ENCODE data around the gene HERPUD2.
"Not testable (repeated sequence)": the region's sequence is repeated elsewhere in the genome, so short reads cannot be mapped to it uniquely, and the experiment has no call there.

Gene HERPUD2

GRCh38 chr7:35712563-35713226 lies 17.8 kb upstream of the HERPUD2 start:
- no peak for DNase-seq

DNA sequence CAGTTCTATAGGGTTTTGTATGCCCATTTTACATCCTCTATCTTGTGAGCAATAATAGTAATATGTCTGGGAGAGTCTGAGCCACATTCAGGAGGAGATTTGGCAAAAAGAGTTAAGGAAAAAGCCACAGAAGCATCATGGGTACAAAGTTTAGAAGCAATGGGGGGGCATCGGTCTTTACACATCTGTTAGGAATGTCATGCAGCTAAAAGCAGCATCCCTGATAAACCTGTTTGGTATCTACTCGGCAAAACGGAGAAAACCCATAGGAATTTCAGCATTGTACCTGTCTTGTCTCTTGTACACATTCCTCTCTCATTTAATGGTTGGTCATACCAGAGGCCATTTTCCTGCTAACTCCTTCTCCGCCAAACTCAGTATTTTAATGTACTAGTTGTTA lies 12.5 kb upstream of the HERPUD2 start:
- no peak for DNase-seq

DNA sequence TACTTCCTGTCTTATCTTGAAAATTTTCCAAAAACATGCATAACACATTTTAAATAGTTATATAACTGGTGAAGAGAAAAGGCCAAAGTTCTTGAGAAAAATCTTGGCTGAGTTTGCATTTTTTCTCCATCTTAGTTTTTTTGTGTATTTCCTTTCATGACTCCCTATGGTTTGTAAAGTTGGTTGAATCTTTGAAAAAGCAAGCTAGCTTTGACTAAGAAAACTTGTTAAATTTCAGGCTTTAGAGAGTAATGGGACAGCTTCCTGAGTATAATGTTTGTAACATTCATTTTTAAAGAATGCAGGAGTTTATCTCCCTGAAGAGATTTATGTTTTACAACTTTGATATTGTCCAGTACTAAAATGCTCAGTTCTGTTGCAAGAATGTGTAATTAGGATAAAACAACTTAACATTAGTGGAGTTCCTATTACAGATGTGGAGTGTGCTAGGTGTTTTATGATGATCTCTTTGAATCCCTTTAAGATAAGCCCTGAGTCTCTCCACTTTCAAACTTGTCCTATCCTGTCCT lies 11.1 kb upstream of the HERPUD2 start:
- DNase-seq, result no peak

DNA sequence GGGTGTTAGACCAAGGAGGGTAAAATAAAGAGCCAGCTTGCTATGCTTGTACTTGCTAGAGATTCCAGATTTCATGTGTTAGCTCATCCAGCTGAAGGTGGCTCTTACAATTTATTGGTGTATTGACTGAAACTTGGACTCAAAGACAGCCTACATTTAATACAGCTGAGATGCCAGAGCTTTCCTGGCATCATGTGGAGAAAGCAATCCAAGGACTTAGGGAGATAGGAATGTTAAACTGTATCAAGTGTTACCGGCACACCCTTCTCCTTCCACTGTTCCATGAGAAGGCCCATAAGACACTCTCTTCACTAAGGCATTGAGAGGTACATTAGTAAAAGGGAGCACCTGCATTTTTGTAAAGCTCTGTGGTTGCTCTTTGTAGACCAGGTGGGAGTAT lies 9.3 kb upstream of the HERPUD2 start:
- DNase-seq, result no peak

GRCh38 chr7:35702541-35702940 lies 7.6 kb upstream of the HERPUD2 start:
- DNase-seq, result no peak

DNA sequence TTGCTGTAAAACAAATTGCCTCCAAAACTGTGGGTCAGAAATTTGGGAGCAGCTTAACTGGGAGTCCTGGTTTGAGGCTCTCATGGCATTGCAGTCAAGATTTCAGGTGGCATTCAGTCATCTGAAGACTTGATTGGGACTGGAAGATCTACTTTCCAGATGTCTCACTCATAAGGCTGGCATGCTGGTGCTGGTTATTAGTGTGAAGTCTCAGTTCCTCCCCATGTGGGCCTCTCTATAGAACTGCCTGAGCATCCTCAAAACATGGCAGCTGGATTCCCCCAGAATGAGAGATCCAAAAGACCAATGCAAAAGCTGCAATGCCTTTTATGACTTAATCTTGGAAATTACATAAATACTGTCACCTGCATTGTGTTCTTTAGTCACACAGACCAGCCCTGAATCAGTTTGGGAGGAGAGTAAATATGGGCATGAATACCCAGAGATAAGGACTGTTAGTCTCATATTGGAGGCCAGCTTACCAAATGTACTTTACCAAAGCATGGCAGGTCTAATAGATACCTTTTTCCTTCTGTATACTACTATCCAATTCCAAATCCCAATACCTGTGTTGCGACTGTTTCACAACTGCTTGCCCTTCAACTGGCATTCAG lies 6.5 kb upstream of the HERPUD2 start:
- no peak for DNase-seq

GRCh38 chr7:35700865-35701264 lies 5.9 kb upstream of the HERPUD2 start:
- no peak for DNase-seq

DNA sequence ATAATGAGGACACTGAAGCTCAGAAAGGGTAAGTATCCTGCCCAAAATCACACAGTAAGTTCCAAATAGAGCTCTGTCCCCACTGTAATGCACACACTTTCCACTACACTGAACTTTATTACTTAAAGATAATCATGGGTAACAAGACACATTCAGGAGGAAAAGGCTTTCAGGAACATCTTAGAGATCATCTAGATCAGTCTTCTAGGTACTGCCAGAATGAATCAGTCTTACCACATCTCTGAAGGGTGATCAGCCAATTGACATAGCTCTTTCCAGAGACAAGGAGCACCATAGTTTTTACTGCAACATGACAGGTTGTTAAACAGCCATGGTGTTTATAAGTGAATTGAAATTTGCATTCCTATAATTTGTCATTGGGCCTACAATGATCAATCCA lies 5.4 kb upstream of the HERPUD2 start:
- no peak for DNase-seq

DNA sequence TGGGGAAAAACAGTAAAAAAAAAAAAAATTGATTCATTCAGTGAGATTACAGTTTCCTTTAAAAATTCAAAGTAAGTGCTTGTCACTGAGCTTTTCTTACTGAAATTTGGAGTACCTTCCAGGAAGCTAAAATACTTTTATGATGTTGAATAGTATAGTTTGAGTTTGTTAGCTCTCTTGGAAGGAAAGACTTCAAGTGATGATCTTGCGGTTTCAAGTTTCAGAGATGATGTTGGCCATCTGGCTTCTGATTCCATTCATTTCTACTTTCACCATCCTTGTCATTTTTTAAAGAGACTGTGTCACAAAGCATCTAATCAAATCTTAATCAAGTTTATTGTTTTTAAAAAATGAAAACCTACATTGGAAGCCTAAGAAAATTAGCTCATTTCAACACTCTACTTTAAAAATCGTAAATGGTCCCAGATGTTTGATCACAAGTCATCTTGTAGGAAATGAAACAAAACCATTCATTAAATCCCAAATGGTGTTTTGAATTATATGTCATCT lies 4.9 kb upstream of the HERPUD2 start:
- no peak for DNase-seq

DNA sequence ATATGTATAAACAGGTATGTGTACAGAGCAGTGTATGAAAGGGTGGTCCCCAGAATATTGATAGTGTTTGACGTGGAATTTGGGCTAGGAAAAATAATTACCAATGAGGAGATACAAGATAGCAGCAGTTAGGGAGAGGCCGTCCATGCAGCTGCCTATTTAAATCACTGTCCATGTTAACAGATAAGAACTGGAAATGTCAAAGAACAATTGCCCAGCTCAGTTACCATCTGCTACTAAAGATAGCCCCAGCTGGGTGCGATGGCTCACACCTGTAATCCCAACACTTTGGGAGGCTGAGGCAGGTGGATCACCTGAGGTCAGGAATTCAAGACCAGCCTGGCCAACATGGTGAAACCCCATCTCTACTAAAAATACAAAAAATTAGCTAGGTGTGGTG lies 3.4 kb upstream of the HERPUD2 start:
- DNase-seq, result not testable (repeated sequence)

- DNase-seq, result no peak
These were observed 2.7 kb upstream of the HERPUD2 start for GRCh38 chr7:35697414-35698175.

GRCh38 chr7:35695987-35696386 lies 1.1 kb upstream of the HERPUD2 start:
- no peak for DNase-seq

DNA sequence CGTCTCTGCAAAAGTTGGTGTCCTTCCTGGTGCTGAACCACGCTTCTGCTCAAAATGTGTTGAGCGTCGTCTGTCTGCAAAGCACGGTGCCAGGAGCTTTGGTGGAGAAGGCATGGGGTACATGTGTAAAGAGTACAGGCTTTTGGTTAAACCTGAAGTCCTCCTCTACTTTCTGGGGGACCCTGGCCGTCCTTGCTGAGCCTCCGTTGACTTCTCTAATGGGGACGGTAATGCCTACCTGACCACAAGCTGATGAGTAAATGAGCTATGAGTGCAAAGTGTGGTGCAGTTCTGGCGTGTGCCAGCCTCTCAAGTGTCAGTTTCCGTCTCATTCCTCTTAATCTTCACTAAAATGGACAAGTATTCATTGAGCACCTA lies 527 bp upstream of the HERPUD2 start:
- DNase-seq, result peak; percentile 40

GRCh38 chr7:35694161-35694783 lies 663 bp downstream of the HERPUD2 start:
- DNase-seq, result no peak

DNA sequence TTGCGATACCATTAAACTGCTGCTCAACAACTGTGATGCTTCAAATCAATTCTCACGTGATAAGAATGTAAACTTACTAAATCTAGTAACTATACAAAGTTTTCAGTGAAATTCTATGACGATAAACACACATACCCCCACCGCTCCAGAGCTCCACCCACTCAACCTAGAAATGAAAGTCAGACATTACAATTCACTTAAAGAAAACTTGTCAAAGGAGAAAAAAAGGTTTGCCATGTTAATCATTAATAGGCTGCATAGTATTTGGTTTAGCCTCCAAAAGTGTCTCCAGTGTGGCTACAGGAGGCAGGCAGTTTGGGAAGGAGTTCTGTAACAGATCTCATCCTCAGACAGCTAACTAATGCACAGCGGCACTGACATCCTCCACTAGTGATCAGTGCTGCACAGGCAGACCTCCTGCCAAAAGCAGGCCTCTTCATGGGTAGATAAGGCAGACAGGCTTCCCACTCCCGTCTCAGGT lies 3.1 kb downstream of the HERPUD2 start:
- DNase-seq, result peak; percentile 53

DNA sequence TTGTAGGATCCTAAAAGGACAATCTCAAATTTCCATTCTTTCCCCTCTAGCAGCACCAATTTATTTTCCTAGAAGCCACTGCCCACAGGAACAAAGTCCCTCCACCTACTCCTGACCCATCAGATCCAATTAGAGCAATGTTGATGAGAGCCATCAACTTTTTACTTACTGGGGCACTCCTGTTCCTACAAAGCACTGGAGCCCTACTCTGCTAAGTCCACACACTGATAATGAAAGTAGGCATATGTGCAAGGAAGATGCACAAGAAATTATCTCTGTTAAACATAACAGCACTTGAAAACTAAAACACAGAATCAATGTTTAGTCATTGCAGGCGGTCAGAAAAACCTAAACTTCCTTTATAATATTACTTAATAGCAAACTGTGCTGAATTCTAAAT lies 3.6 kb downstream of the HERPUD2 start:
- DNase-seq, result no peak

DNA sequence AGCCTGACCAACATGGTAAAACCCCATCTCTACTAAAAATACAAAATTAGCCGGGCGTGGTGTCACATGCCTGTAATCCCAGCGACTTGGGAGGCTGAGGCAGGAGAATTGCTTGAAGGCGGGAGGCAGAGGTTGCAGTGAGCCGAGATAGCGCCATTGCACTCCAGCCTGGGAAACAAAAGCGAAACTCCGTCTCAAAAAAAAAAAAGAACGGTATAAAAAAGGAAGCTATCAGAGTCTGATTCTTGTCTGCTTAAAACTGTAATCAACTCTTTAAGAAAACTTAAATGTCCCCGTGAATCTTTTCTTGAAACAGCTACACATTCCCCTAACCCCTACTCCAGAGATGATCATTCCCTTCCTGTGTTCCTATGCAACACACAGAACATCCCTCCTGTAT lies 4.3 kb downstream of the HERPUD2 start:
- DNase-seq, result not testable (repeated sequence)

GRCh38 chr7:35685781-35686180 lies 9.2 kb downstream of the HERPUD2 start:
- no peak for DNase-seq

DNA sequence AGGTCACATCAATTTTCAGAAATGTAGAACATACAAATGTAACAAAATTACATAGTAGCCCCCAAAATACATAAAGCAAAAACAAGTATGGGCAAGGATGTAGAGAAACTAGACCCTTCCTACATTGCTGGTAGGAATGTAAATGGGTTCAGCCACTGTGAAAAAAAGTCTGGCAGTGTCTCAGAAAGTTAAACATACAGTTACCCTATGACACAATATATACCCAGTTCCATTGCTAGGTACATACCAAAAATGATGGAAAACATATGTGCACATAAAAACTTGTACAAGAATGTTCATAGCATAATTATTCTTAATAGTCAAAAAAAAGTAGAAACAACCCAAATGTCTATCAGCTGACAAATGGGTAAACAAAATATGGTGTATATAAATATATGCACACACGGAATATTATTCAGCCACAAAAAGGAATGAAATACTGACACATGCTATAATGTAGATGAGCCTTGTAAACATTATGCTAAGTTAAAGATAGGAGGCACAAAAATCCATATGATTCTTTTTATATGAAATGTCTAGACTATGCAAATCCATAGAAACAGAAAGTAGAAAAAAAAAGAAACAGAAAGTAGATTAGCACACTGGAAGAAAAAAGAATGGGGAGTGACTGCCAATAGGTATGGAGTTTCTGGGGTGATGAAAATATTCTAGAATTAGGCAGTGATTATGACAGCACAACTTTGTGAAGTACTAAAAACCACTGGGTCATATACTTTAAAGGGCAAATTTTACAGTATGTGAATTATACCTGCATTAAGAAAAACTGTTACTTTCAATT lies 13.5 kb downstream of the HERPUD2 start:
- DNase-seq, result no peak

- peak; percentile 35 for DNase-seq
These were observed 14.4 kb downstream of the HERPUD2 start for GRCh38 chr7:35680403-35681013.

- DNase-seq, result no peak
These were observed 17.2 kb downstream of the HERPUD2 start for GRCh38 chr7:35677582-35678356.
